PC-3 (cell line): ENCODE measurements around the gene PARP16.

ENCODE experiments used
- EZH2 ChIP-seq: fragments of 300-600 bp; sonication (generic); IDR thresholded peaks from one replicate; pipeline ENCODE4 v1.6.1; 2017; ENCODE audit warnings: antibody characterized with exemption, mild to moderate bottlenecking, low read length; ENCODE audit not compliant: unreplicated experiment
- TF ChIP-seq, protein P1 (sequence below): fragments of 300-600 bp; sonication (generic); conservative IDR thresholded peaks from 2 replicates; pipeline ENCODE4 v1.5.1; 2017; ENCODE audit warnings: antibody characterized with exemption, low read depth, mild to moderate bottlenecking, low read length

DNA sequence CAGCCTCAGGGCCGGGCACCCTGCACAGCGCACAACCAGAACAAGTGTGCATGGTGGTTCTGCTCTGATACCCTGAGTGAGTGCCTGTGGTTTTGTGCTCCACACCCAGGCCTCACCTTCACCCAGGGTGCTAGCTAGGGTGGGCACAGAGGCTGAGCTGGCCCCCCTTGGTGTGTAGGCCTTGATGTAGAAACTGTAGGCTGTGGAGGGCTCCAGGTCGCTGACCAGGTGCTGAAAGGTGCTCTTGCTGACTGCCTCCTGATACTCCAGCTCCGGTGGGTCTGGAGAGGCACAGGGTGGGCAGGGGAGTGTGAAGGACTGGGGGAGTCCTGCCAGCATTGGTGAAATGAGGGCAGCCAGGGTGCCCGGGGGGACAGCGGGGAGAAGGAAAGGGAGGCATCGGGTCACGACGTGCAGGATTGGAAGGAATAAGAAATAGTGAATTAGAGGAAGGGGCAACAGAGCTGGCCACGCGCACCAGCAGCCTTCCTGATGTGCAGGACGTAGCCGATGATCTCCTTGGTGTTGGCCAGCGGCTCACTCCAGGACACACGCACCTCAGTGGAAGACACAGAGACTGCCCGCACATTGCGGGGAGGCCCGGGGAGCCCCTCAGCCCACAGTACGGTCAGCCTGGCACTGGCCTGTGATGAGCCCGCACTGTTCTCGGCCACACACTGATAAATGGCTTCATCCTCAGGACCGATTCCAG is 44.4 kb upstream of the PARP16 start:
- TF ChIP-seq, protein P1, sequence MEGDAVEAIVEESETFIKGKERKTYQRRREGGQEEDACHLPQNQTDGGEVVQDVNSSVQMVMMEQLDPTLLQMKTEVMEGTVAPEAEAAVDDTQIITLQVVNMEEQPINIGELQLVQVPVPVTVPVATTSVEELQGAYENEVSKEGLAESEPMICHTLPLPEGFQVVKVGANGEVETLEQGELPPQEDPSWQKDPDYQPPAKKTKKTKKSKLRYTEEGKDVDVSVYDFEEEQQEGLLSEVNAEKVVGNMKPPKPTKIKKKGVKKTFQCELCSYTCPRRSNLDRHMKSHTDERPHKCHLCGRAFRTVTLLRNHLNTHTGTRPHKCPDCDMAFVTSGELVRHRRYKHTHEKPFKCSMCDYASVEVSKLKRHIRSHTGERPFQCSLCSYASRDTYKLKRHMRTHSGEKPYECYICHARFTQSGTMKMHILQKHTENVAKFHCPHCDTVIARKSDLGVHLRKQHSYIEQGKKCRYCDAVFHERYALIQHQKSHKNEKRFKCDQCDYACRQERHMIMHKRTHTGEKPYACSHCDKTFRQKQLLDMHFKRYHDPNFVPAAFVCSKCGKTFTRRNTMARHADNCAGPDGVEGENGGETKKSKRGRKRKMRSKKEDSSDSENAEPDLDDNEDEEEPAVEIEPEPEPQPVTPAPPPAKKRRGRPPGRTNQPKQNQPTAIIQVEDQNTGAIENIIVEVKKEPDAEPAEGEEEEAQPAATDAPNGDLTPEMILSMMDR, result no peak
- TF ChIP-seq EZH2, result no peak
